GM12878 (cell line): ENCODE results near the gene PKD2. TPM values are rescaled to one million over a fixed set of nuclear protein-coding genes. Genes with fewer than 3 reads are reported as not detected.

ENCODE experiments used
- ATAC-seq: fragments of 200-7000 bp; cut with Tn5 transposase; 3 replicates; pipeline ENCODE4 v1.9.1; 2020; ENCODE audit warnings: mild to moderate bottlenecking, moderate library complexity
- BruUV-seq: library from RNA; stranded (reverse); fragments of 400-500 nt; replicated peaks from 2 replicates; lab custom pipeline; 2021; lab: Mats Ljungman, UMichigan
- CTCF ChIA-PET: fragments of 300-600 bp; sonication (Branson Sonifier 250); formaldehyde crosslinking; extraction: SDS; loops from one replicate; lab custom pipeline; 2021; ENCODE audit warnings: inconsistent platforms; lab: Yijun Ruan, JAX
- POLR2A ChIA-PET: fragments of 350-600 bp; formaldehyde crosslinking; extraction: SDS; loops from one replicate; lab custom pipeline; 2021; ENCODE audit warnings: inconsistent platforms; lab: Charles Lee
- RAD21 ChIA-PET: fragments of 300-600 bp; sonication (Branson Sonifier 250); formaldehyde crosslinking; loops from one replicate; lab custom pipeline; 2023; ENCODE audit warnings: antibody characterized with exemption; ENCODE audit not compliant: unreplicated experiment; lab: Charles Lee
- SMC1A ChIA-PET: fragments of 300-600 bp; sonication (Branson Sonifier 250); formaldehyde crosslinking; loops from one replicate; lab custom pipeline; 2023; ENCODE audit not compliant: unreplicated experiment, uncharacterized antibody; lab: Charles Lee
- DNase-seq: peaks from one replicate; pipeline ENCODE4 v3.0.0-alpha.2; 2011; ENCODE audit warnings: low read depth, low spot score
- FAIRE-seq: peaks from 3 replicates; lab custom pipeline; 2011; peaks lifted over from hg19 to GRCh38; lab: Jason Lieb, UNC
- H2AFZ ChIP-seq: 2 replicates; pipeline ENCODE4 v1.6.0; 2011; ENCODE audit warnings: low read depth, low read length, control low read depth; ENCODE audit not compliant: control insufficient read depth
- H3K27ac ChIP-seq: 2 replicates; pipeline ENCODE4 v1.5.1; 2011; ENCODE audit warnings: control low read depth; ENCODE audit not compliant: control insufficient read depth, insufficient read depth
- H3K27me3 ChIP-seq, 2 experiments: replicated peaks in 1 of 2; 2 replicates each; pipeline versions ENCODE4 v1.6.0 to v1.6.1; 2011; ENCODE audit warnings: low read length in 1 of 2; ENCODE audit not compliant: control insufficient read depth in 2 of 2, insufficient read depth in 2 of 2
- H3K36me3 ChIP-seq, 2 experiments: 2 replicates each; pipeline ENCODE4 v1.5.1; 2011; ENCODE audit warnings: low read length in 1 of 2; ENCODE audit not compliant: control insufficient read depth in 2 of 2, insufficient read depth in 2 of 2
- H3K4me1 ChIP-seq: 2 replicates; pipeline ENCODE4 v1.6.1; 2011; ENCODE audit warnings: mild to moderate bottlenecking, low read length, moderate library complexity, mixed read lengths; ENCODE audit not compliant: control insufficient read depth, insufficient read depth
- H3K4me2 ChIP-seq: 2 replicates; pipeline ENCODE4 v1.6.0; 2011; ENCODE audit warnings: control low read depth; ENCODE audit not compliant: control insufficient read depth, insufficient read depth
- H3K4me3 ChIP-seq: fragments of 200-600 bp; sonication (generic); 2 replicates; pipeline ENCODE4 v1.5.1; 2016
- H3K79me2 ChIP-seq: 2 replicates; pipeline ENCODE4 v1.6.0; 2011; ENCODE audit warnings: low read length; ENCODE audit not compliant: control insufficient read depth, insufficient read depth
- H3K9ac ChIP-seq: 2 replicates; pipeline ENCODE4 v1.8.0; 2011; ENCODE audit warnings: low read length, control low read depth, mixed read lengths; ENCODE audit not compliant: control insufficient read depth, insufficient read depth
- H3K9me3 ChIP-seq: replicated peaks from 3 replicates; pipeline ENCODE4 v1.5.1; 2011; ENCODE audit warnings: mild to moderate bottlenecking, low read length; ENCODE audit not compliant: control insufficient read depth, insufficient read depth
- H4K20me1 ChIP-seq: 2 replicates; pipeline ENCODE4 v1.6.0; 2011; ENCODE audit not compliant: control insufficient read depth, insufficient read depth
- CEBPB ChIP-seq, 2 experiments: fragments of 150-350 bp in 1 of 2; IDR thresholded peaks; 2 replicates each; pipeline ENCODE4 v1.6.1; 2012 to 2014; ENCODE audit warnings: low read depth in 2 of 2, low read length in 2 of 2, borderline replicate concordance in 1 of 2, inconsistent platforms in 1 of 2
- CREB1 ChIP-seq: IDR thresholded peaks from 2 replicates; pipeline ENCODE4 v1.6.1; 2012; ENCODE audit warnings: low read depth, mild to moderate bottlenecking, inconsistent platforms
- EED ChIP-seq: sonication (generic); IDR thresholded peaks from 2 replicates; pipeline ENCODE4 v1.6.1; 2016; ENCODE audit warnings: antibody characterized with exemption, low read depth
- JUNB ChIP-seq: IDR thresholded peaks from 2 replicates; pipeline ENCODE4 v1.6.1; 2016; ENCODE audit warnings: antibody characterized with exemption, mild to moderate bottlenecking
- NBN ChIP-seq: fragments of 450-650 bp; IDR thresholded peaks from 2 replicates; pipeline ENCODE4 v1.6.1; 2016
- POU2F2 ChIP-seq: IDR thresholded peaks from 3 replicates; pipeline ENCODE4 v1.6.1; 2011; ENCODE audit warnings: low read depth, mild to moderate bottlenecking, low read length, borderline replicate concordance
- RAD51 ChIP-seq: fragments of 450-650 bp; IDR thresholded peaks from 2 replicates; pipeline ENCODE4 v1.6.1; 2016; ENCODE audit warnings: moderate library complexity, mild to moderate bottlenecking, inconsistent platforms
- SIX5 ChIP-seq: IDR thresholded peaks from 2 replicates; pipeline ENCODE4 v1.6.1; 2011; ENCODE audit warnings: mild to moderate bottlenecking, low read depth, low read length, moderate library complexity; ENCODE audit not compliant: severe bottlenecking
- SMAD1 ChIP-seq: fragments of 450-650 bp; IDR thresholded peaks from 2 replicates; pipeline ENCODE4 v1.6.1; 2018; ENCODE audit warnings: mild to moderate bottlenecking, low read depth; ENCODE audit not compliant: partially characterized antibody
- SMC3 ChIP-seq: IDR thresholded peaks from 2 replicates; pipeline ENCODE4 v1.6.1; 2011; ENCODE audit warnings: low read length, improper control_type of control experiment, borderline replicate concordance
- STAT1 ChIP-seq: fragments of 450-650 bp; conservative IDR thresholded peaks from 2 replicates; pipeline ENCODE4 v1.6.1; 2014; ENCODE audit warnings: antibody characterized with exemption, mild to moderate bottlenecking
- TBL1XR1 ChIP-seq: IDR thresholded peaks from 2 replicates; pipeline ENCODE4 v1.6.1; 2012; ENCODE audit warnings: low read depth, low read length, improper control_type of control experiment
- TCF3 ChIP-seq: IDR thresholded peaks from 2 replicates; pipeline ENCODE4 v1.6.1; 2012; ENCODE audit warnings: low read depth, mild to moderate bottlenecking, low read length, borderline replicate concordance; ENCODE audit not compliant: insufficient read depth
- ZBED1 ChIP-seq: IDR thresholded peaks from 2 replicates; pipeline ENCODE4 v1.6.1; 2016; ENCODE audit warnings: borderline replicate concordance
- WGBS: methylation state at CpG from one replicate; pipeline ENCODE4 v1.1.6; 2016; ENCODE audit warnings: low lambda C conversion rate; ENCODE audit not compliant: insufficient replicate concordance, insufficient coverage; ENCODE audit errors: missing lambda C conversion rate; 5-methylcytosine and 5-hydroxymethylcytosine counted together
- in situ Hi-C: fragments of 300-500 bp; cut with MboI; formaldehyde crosslinking; loops from 9 replicates; pipeline ENCODE4 v1.14.3; 2018; ENCODE audit warnings: mixed read lengths
- intact Hi-C: fragments of 100-400 bp; cut with micrococcal nuclease; formaldehyde crosslinking; loops from one replicate; pipeline ENCODE4 v1.14.2; 2022; ENCODE audit not compliant: unreplicated experiment
- polyA plus RNA-seq, 11 experiments: library from polyadenylated mRNA; depleted of rRNA in 4 of 11; unstranded in 6 of 11; stranded (reverse) in 5 of 11; fragments of >200 nt; fragmentation: Nextera tagmentation in 4 of 11; fragmentation: Illumina TruSeq in 1 of 11; extraction: Ambion mirVana in 4 of 11; extraction: Trizol in 1 of 11; gene quantifications; 1 replicate in 1 of 11; 2 replicates in 10 of 11; pipeline versions ENCODE4 v1.2.1 to v1.2.3, GENCODE V29; 2011 to 2016; ENCODE audit warnings: inconsistent platforms in 2 of 11, missing spikeins in 2 of 11, low read depth in 1 of 11
- total RNA-seq, 4 experiments: library from RNA; depleted of rRNA in 3 of 4; stranded (reverse); fragments of >200 nt in 3 of 4; fragmentation: Illumina TruSeq in 1 of 4; extraction: Trizol in 1 of 4; gene quantifications; 2 replicates each; pipeline versions ENCODE4 v1.2.1 to v1.2.3, GENCODE V29; 2013 to 2021
- TF ChIP-seq, protein P1 (sequence below): IDR thresholded peaks from 2 replicates; pipeline ENCODE4 v1.6.1; 2012; ENCODE audit warnings: low read depth, low read length, improper control_type of control experiment
- TF ChIP-seq, protein P2 (sequence below): fragments of 450-650 bp; IDR thresholded peaks from 2 replicates; pipeline ENCODE4 v1.6.1; 2016; ENCODE audit warnings: mild to moderate bottlenecking

Gene PKD2
- total and polyA plus RNA-seq, 10 of the 15 experiments (the other 5 are each of a cell fraction or from before 2014, with no cell fraction given), result 2.0 to 13.8 (median 8.4) TPM

DNA sequence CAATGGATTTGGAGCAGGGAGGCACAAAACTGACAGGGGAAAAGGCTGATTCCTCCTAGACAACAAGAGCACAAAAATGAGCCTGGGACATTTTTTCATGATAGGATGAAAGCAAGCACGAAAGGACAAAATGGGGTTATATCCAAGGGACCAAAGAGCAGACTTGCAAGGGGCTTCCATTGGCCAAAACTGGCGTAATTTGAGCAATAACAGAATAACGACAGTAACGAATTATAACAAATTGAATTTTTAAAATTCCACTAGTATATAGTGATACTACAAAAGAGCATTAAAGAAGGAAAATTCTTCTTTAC lies 21.6 kb upstream of the PKD2 start:
- Histone ChIP-seq H2AFZ (no peak overlapping the region), H3K9me3 (no peaks in the 10 kb centered on the region), H3K79me2 (no peaks in the 10 kb centered on the region), H3K27me3 (no peaks in the 10 kb centered on the region; a peak in 1 of 4 replicates), H3K27ac (no peak overlapping the region), H4K20me1 (no peaks in the 10 kb centered on the region), H3K4me1 (no peaks in the 10 kb centered on the region), H3K4me2 (no peak overlapping the region), H3K9ac (no peak overlapping the region), H3K4me3 (no peak overlapping the region), H3K36me3 (no peaks in the 10 kb centered on the region)
- ChIA-PET CTCF (interaction anchor here (0.7 to 2.2 kb wide), 13 partner anchors 8 to 223 kb away, joined by 3 to 10 read pairs (median 4); no protein-coding TSS in a partner anchor), POLR2A (interaction anchor here (0.6 kb wide), 1 partner anchor 267 kb away, joined by 3 read pairs; no protein-coding TSS in a partner anchor), RAD21 (interaction anchor here (1.0 to 1.5 kb wide), 3 partner anchors 47 to 226 kb away, joined by 3 to 7 read pairs (median 4); no protein-coding TSS in a partner anchor), SMC1A (interaction anchor here (0.6 to 1.8 kb wide), 7 partner anchors 12 to 392 kb away, joined by 3 to 6 read pairs (median 4); no protein-coding TSS in a partner anchor)
- intact Hi-C loops (no loop called here), in situ Hi-C loops (no loop called here)
- DNase-seq (no peak), ATAC-seq (no peak), FAIRE-seq (no peak)
- WGBS, result 5% methylated on average over 4 of the region's 4 CpGs
- BruUV-seq, result no TSS peak
- TF ChIP-seq SMC3 (no peak), STAT1 (no peak), POU2F2 (no peak), SMAD1 (no peak), RAD51 (no peak), CREB1 (no peak), JUNB (no peak), TBL1XR1 (no peak)
- TF ChIP-seq, all 136 proteins: peak for 0

DNA sequence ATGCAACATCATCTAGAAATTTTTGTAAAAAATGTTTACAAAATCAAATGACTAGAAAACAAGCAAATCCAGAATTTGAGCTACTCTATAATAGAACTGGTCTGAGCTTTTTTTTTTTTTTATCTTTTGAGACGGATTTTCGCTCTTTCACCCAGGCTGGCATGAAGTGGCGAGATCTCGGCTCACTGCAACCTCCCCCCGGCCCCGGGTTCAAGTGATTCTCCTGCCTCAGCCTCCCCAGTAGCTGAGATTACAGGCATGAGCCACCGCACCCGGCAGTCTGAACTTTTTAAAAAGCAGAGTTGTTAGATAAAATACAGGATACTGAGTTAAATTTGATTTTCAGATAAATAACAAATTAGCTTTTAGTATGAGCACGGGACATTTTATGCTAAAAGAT lies 20.9 kb upstream of the PKD2 start:
- no peaks in the 10 kb centered on the region for H3K79me2 ChIP-seq
- RAD21 ChIA-PET, result interaction anchor here (0.8 to 1.5 kb wide), 3 partner anchors 15 to 225 kb away, joined by 4 to 7 read pairs (median 4); no protein-coding TSS in a partner anchor
- no peak for ATAC-seq
- H3K4me3 ChIP-seq, result no peak overlapping the region
- POLR2A ChIA-PET, result interaction anchor here (0.5 to 0.7 kb wide), 3 partner anchors 267 to 548 kb away, joined by 3 to 5 read pairs (median 3); no protein-coding TSS in a partner anchor
- no peaks in the 10 kb centered on the region for H3K9me3 ChIP-seq
- H4K20me1 ChIP-seq, result no peaks in the 10 kb centered on the region
- no peaks in the 10 kb centered on the region for H3K4me1 ChIP-seq
- H3K36me3 ChIP-seq, result no peaks in the 10 kb centered on the region
- SMC1A ChIA-PET, result interaction anchor here (0.6 to 1.8 kb wide), 4 partner anchors 74 to 391 kb away, joined by 3 to 6 read pairs (median 4); no protein-coding TSS in a partner anchor
- H3K9ac ChIP-seq, result no peak overlapping the region
- intact Hi-C loops, result no loop called here
- no peak overlapping the region for H3K27ac ChIP-seq
- 35% methylated on average over 9 of the region's 9 CpGs for WGBS
- no peak for DNase-seq
- no peaks in the 10 kb centered on the region; a peak in 1 of 4 replicates for H3K27me3 ChIP-seq
- in situ Hi-C loops, result no loop called here
- H2AFZ ChIP-seq, result no peak overlapping the region
- no peak overlapping the region for H3K4me2 ChIP-seq
- CTCF ChIA-PET, result interaction anchor here (0.9 to 2.2 kb wide), 5 partner anchors 12 to 134 kb away, joined by 3 to 10 read pairs (median 4); no protein-coding TSS in a partner anchor
- no peak for FAIRE-seq
- BruUV-seq, result no TSS peak
- no peak for TF ChIP-seq NBN
- TF ChIP-seq, protein P1, sequence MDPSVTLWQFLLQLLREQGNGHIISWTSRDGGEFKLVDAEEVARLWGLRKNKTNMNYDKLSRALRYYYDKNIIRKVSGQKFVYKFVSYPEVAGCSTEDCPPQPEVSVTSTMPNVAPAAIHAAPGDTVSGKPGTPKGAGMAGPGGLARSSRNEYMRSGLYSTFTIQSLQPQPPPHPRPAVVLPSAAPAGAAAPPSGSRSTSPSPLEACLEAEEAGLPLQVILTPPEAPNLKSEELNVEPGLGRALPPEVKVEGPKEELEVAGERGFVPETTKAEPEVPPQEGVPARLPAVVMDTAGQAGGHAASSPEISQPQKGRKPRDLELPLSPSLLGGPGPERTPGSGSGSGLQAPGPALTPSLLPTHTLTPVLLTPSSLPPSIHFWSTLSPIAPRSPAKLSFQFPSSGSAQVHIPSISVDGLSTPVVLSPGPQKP, result no peak
- no peak for TF ChIP-seq EED
- no peak for TF ChIP-seq ZBED1
- TF ChIP-seq CEBPB (IDR thresholded peaks at IDR 0.05; ENCODE audit: borderline replicate concordance in 1 of 2, low read depth in 2 of 2, low read length in 2 of 2), result no peak
- TF ChIP-seq TCF3, result no peak
- TF ChIP-seq, protein P2, sequence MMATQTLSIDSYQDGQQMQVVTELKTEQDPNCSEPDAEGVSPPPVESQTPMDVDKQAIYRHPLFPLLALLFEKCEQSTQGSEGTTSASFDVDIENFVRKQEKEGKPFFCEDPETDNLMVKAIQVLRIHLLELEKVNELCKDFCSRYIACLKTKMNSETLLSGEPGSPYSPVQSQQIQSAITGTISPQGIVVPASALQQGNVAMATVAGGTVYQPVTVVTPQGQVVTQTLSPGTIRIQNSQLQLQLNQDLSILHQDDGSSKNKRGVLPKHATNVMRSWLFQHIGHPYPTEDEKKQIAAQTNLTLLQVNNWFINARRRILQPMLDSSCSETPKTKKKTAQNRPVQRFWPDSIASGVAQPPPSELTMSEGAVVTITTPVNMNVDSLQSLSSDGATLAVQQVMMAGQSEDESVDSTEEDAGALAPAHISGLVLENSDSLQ, result no peak
- TF ChIP-seq SIX5, result no peak
